Mucosa of stomach (tissue), 1 donor: ENCODE data around the gene PIP5KL1.

Experiments
- H3K27me3 ChIP-seq: one replicate; pipeline ENCODE4 v1.7.0; 2013; ENCODE audit warnings: mild to moderate bottlenecking, low read length; ENCODE audit not compliant: control insufficient read depth, insufficient read depth
- H3K36me3 ChIP-seq: one replicate; pipeline ENCODE4 v1.7.0; 2013; ENCODE audit warnings: low read length; ENCODE audit not compliant: control insufficient read depth, insufficient read depth
- H3K4me1 ChIP-seq: one replicate; pipeline ENCODE4 v1.7.0; 2013; ENCODE audit warnings: mild to moderate bottlenecking, low read length; ENCODE audit not compliant: control insufficient read depth, insufficient read depth
- H3K4me3 ChIP-seq: one replicate; pipeline ENCODE4 v1.7.0; 2013; ENCODE audit warnings: low read length
- H3K9ac ChIP-seq: one replicate; pipeline ENCODE4 v1.7.0; 2013; ENCODE audit warnings: mild to moderate bottlenecking, low read length, moderate library complexity
- H3K9me3 ChIP-seq: one replicate; pipeline ENCODE4 v1.7.0; 2013; ENCODE audit warnings: mild to moderate bottlenecking, low read length, moderate library complexity; ENCODE audit not compliant: control insufficient read depth
- donor health status: Pancreatic carcinoma.

The PIP5KL1 gene

GRCh38 chr9:127974001-127974768, 43.6 kb upstream of the PIP5KL1 start:
- Histone ChIP-seq H3K4me3 (no peak overlapping the region), H3K27me3 (no peaks in the 10 kb centered on the region), H3K9me3 (no peaks in the 10 kb centered on the region), H3K9ac (peak overlapping the region; percentile 89), H3K36me3 (peaks cover 8% of the 10 kb centered on the region), H3K4me1 (peaks cover 91% of the 10 kb centered on the region)

- Histone ChIP-seq H3K36me3 (peaks cover 9% of the 10 kb centered on the region), H3K4me3 (no peak overlapping the region), H3K27me3 (no peaks in the 10 kb centered on the region), H3K9me3 (no peaks in the 10 kb centered on the region), H3K9ac (peak overlapping the region; percentile 89), H3K4me1 (peaks cover 99% of the 10 kb centered on the region)
Measured at GRCh38 chr9:127973169-127974000, 42.8 kb upstream of the PIP5KL1 start.

GRCh38 chr9:127972236-127972871, 41.8 kb upstream of the PIP5KL1 start:
- H3K27me3 ChIP-seq, result no peaks in the 10 kb centered on the region
- H3K9ac ChIP-seq, result peak overlapping the region; percentile 89
- no peaks in the 10 kb centered on the region for H3K9me3 ChIP-seq
- peaks cover 99% of the 10 kb centered on the region for H3K4me1 ChIP-seq
- no peak overlapping the region for H3K4me3 ChIP-seq
- peaks cover 4% of the 10 kb centered on the region for H3K36me3 ChIP-seq

- Histone ChIP-seq H3K9me3 (no peaks in the 10 kb centered on the region), H3K27me3 (no peaks in the 10 kb centered on the region), H3K4me3 (no peak overlapping the region), H3K36me3 (peaks cover 4% of the 10 kb centered on the region), H3K9ac (peak overlapping the region; percentile 89), H3K4me1 (peaks cover 99% of the 10 kb centered on the region)
Measured at GRCh38 chr9:127971357-127972235, 41.0 kb upstream of the PIP5KL1 start.

DNA sequence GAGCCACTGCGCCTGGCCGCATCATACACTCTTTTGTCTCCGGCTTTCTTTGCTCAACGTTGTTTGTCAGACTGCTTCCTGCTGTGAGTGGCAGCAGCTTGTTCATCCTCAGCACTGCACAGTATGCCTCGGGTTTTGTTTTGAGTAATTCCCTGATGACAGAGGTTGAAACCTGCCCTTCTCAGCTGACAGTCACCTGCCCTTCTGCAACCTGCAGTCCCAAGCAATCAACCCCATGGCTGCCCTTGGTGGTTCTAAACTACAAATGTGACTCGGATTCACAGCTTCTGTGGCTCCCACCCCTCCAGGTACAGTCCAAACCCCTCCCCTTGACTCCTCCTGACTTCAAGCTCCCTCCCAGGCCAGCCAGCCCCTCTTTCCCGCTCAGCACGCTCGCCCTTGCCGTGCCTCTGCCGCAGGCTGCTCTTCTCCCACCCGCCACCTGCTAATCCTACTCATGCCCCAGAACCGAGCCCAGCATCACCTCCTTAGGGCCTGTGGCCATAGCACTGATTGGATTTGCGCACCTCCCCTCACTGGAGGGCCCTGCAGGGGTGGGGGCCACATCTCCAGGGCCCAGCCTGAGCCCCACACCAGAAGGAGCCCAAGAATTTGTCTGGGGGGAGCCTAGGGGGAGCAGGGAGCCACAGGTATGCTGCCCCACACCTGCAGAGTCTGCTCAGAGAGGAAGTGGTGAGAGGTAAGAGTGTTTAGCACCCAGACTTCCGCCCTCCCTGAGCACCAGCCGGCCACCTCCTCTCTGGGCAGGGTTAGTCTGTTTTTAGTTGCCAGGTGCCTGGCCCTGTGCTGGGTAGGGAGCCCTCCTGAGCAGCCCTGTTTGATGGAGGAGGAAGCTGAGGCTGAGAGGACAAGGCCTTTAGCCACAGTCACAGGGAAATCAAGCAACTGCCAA, 40.1 kb upstream of the PIP5KL1 start:
- Histone ChIP-seq H3K4me1 (peaks cover 99% of the 10 kb centered on the region), H3K9ac (no peak overlapping the region)

DNA sequence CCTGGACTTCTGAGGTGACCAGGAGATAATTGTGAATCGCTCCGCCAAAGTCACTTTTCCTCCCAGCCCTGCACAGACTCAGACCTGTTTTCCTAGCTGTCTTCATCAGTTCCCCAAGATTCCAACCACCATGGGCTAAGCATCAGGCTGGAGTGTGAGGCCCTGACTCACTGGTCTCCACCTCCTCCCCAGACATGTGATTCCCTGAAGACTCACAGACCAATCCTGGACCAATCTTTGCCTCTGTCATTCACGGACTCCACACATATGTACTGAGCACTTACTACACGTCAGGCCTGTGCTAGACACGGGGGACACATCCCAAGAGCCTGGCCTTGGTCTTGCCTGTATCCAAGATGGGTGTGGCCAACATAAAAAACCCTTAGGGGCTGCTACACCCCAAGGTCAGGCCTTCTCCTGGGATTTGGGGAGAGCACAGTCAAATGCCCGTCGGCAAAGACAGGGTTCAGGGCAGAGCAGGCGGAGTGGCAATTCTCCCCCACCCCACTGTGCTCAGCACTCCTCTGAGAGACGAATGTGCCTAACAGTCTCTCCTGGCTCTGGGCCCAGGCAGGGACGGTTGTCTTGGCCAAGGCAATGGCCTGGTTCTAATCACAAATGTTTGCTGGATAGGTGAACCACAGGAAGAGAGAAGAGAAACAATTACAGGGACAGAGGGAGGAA, 38.3 kb upstream of the PIP5KL1 start:
- H3K4me3 ChIP-seq, result no peak overlapping the region
- H3K9me3 ChIP-seq, result no peaks in the 10 kb centered on the region

More for the DNA sequence above, 40.1 kb upstream of the PIP5KL1 start:
- Histone ChIP-seq H3K9me3 (no peaks in the 10 kb centered on the region), H3K27me3 (no peaks in the 10 kb centered on the region), H3K36me3 (peaks cover 4% of the 10 kb centered on the region), H3K4me3 (no peak overlapping the region)

GRCh38 chr9:127968042-127968441, 37.5 kb upstream of the PIP5KL1 start:
- no peaks in the 10 kb centered on the region for H3K27me3 ChIP-seq
- peaks cover 4% of the 10 kb centered on the region for H3K36me3 ChIP-seq
- no peaks in the 10 kb centered on the region for H3K9me3 ChIP-seq
- H3K4me1 ChIP-seq, result peaks cover 99% of the 10 kb centered on the region
- H3K9ac ChIP-seq, result peak overlapping the region; percentile 44
- no peak overlapping the region for H3K4me3 ChIP-seq

More for the DNA sequence above, 38.3 kb upstream of the PIP5KL1 start:
- peaks cover 4% of the 10 kb centered on the region for H3K36me3 ChIP-seq
- H3K4me1 ChIP-seq, result peaks cover 99% of the 10 kb centered on the region
- H3K9ac ChIP-seq, result peak overlapping the region; percentile 34
- H3K27me3 ChIP-seq, result no peaks in the 10 kb centered on the region

- Histone ChIP-seq H3K36me3 (peaks cover 4% of the 10 kb centered on the region), H3K4me3 (no peak overlapping the region), H3K9me3 (no peaks in the 10 kb centered on the region), H3K4me1 (peaks cover 98% of the 10 kb centered on the region), H3K9ac (peak overlapping the region; percentile 44), H3K27me3 (no peaks in the 10 kb centered on the region)
Measured at GRCh38 chr9:127967151-127967809, 36.7 kb upstream of the PIP5KL1 start.

DNA sequence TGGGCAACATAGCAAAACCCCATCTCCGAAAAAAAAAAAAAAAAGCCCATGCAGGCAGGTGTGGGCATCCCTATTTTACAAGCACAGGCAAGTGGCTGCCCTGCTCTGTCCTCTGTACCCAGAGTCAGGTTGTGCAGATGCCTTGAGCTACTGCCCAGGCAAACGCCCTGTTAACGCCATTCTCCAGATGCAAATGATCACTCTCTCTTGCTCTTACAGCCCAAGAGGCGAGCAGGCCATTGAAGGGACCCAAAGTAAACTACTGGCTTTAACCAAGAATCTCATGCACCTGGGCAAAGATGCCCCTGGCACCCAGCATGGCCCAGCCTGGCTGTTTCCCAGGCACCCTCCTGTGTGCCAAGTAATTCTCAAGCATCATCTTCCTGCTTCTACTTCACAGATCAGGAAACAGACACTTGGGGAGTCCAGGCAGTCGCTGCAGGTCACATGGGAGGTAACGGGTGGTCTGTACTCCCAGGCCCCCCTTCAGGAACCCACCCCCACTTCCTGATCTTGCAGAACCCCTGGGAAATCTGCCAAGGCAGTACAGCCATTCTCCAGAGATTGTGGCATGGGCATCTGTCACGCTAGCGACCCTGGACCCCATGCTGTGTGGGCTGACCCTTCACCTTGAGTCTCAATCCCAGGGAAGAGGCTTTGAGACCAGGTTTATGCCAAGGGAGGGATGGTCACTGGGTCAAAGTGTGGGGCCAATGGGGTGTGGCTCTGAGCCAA, 36.0 kb upstream of the PIP5KL1 start:
- Histone ChIP-seq H3K9ac (peak overlapping the region; percentile 50), H3K4me3 (no peak overlapping the region), H3K4me1 (peaks cover 97% of the 10 kb centered on the region)

More for the DNA sequence above, 36.0 kb upstream of the PIP5KL1 start:
- no peaks in the 10 kb centered on the region for H3K27me3 ChIP-seq
- H3K36me3 ChIP-seq, result peaks cover 4% of the 10 kb centered on the region
- H3K9me3 ChIP-seq, result no peaks in the 10 kb centered on the region
